MG63 (cell line): ENCODE measurements around the gene RHOG. TPM values are rescaled to one million over a fixed set of nuclear protein-coding genes. Genes with fewer than 3 reads are reported as not detected.
A peak's percentile ranks its signal among the peaks of the same experiment; 100 is the strongest.
"Not testable (repeated sequence)": the region's sequence is repeated elsewhere in the genome, so short reads cannot be mapped to it uniquely, and the experiment has no call there.

Experiments
- DNase-seq: peaks from one replicate; pipeline ENCODE4 v3.0.0-alpha.2; 2020
- H3K27me3 ChIP-seq: fragments of 250-450 bp; sonication (Bioruptor Pico); 2 replicates; pipeline ENCODE4 v1.5.1; 2020; ENCODE audit warnings: mild to moderate bottlenecking, moderate library complexity
- H3K36me3 ChIP-seq: fragments of 250-450 bp; sonication (Bioruptor Pico); 2 replicates; pipeline ENCODE4 v1.5.1; 2020; ENCODE audit warnings: mild to moderate bottlenecking, moderate library complexity
- H3K4me3 ChIP-seq: fragments of 250-450 bp; sonication (Bioruptor Pico); 2 replicates; pipeline ENCODE4 v1.5.1; 2020; ENCODE audit warnings: mild to moderate bottlenecking, moderate library complexity
- H3K9me3 ChIP-seq: fragments of 250-450 bp; sonication (Bioruptor Pico); 2 replicates; pipeline ENCODE4 v1.5.1; 2020; ENCODE audit warnings: mild to moderate bottlenecking, moderate library complexity
- total RNA-seq: library from RNA; depleted of rRNA; stranded (reverse); fragments of >200 nt; shearing (Covaris generic); gene quantifications from 2 replicates; pipeline ENCODE4 v1.2.3, GENCODE V29; 2014; ENCODE audit warnings: low replicate concordance

The RHOG gene
- total RNA-seq, 1 experiment from 2014 or later: 13.0 TPM

- Histone ChIP-seq H3K4me3 (no peak overlapping the region), H3K27me3 (no peaks in the 10 kb centered on the region), H3K9me3 (no peaks in the 10 kb centered on the region), H3K36me3 (no peaks in the 10 kb centered on the region)
- no peak for DNase-seq
Measured at GRCh38 chr11:3865388-3866193, 24.8 kb upstream of the RHOG start.

GRCh38 chr11:3861683-3862082 lies 20.9 kb upstream of the RHOG start:
- Histone ChIP-seq H3K27me3 (no peaks in the 10 kb centered on the region), H3K9me3 (no peaks in the 10 kb centered on the region), H3K36me3 (no peaks in the 10 kb centered on the region), H3K4me3 (no peak overlapping the region)
- no peak for DNase-seq

- not testable (repeated sequence) for DNase-seq, H3K27me3 ChIP-seq, H3K36me3 ChIP-seq, H3K9me3 ChIP-seq, H3K4me3 ChIP-seq
Measured at GRCh38 chr11:3860898-3861393, 20.2 kb upstream of the RHOG start.

- Histone ChIP-seq H3K4me3 (no peak overlapping the region), H3K36me3 (no peaks in the 10 kb centered on the region), H3K27me3 (no peaks in the 10 kb centered on the region), H3K9me3 (no peaks in the 10 kb centered on the region)
- DNase-seq: no peak
Measured at GRCh38 chr11:3860375-3860774, 19.6 kb upstream of the RHOG start.

GRCh38 chr11:3859373-3859881 lies 18.7 kb upstream of the RHOG start:
- H3K27me3 ChIP-seq: no peaks in the 10 kb centered on the region
- H3K36me3 ChIP-seq: no peaks in the 10 kb centered on the region
- no peak for DNase-seq
- H3K4me3 ChIP-seq: no peak overlapping the region
- H3K9me3 ChIP-seq: no peaks in the 10 kb centered on the region

- Histone ChIP-seq H3K9me3 (no peaks in the 10 kb centered on the region), H3K27me3 (no peaks in the 10 kb centered on the region), H3K36me3 (no peaks in the 10 kb centered on the region), H3K4me3 (no peak overlapping the region)
- DNase-seq: no peak
Measured at GRCh38 chr11:3857628-3858027, 16.9 kb upstream of the RHOG start.

GRCh38 chr11:3856856-3857553 lies 16.2 kb upstream of the RHOG start:
- no peaks in the 10 kb centered on the region for H3K27me3 ChIP-seq
- peak overlapping the region; percentile 88 for H3K4me3 ChIP-seq
- no peaks in the 10 kb centered on the region for H3K9me3 ChIP-seq
- no peaks in the 10 kb centered on the region for H3K36me3 ChIP-seq
- no peak for DNase-seq

- H3K36me3 ChIP-seq: no peaks in the 10 kb centered on the region
- H3K27me3 ChIP-seq: no peaks in the 10 kb centered on the region
- H3K4me3 ChIP-seq: peak overlapping the region; percentile 88
- DNase-seq: peak; percentile 34
- no peaks in the 10 kb centered on the region for H3K9me3 ChIP-seq
Measured at GRCh38 chr11:3855808-3856491, 15.2 kb upstream of the RHOG start.

GRCh38 chr11:3854977-3855807 lies 14.4 kb upstream of the RHOG start, which contains the start of gene STIM1:
Gene STIM1, plus strand, starts transcription at chr11:3855664. Its CDS starts 607 bp downstream, at chr11:3856271.
- DNase-seq: peak; percentile 85
- Histone ChIP-seq H3K9me3 (no peaks in the 10 kb centered on the region), H3K4me3 (peak within 1 kb of the TSS; percentile 88), H3K36me3 (no peaks in the 10 kb centered on the region), H3K27me3 (no peaks in the 10 kb centered on the region)

GRCh38 chr11:3854660-3854976 lies 13.9 kb upstream of the RHOG start:
- no peaks in the 10 kb centered on the region for H3K36me3 ChIP-seq
- no peak for DNase-seq
- H3K4me3 ChIP-seq: peak overlapping the region; percentile 88; the same call in 1 of the 2 replicates

GRCh38 chr11:3853899-3854659 lies 13.3 kb upstream of the RHOG start:
- Histone ChIP-seq H3K36me3 (no peaks in the 10 kb centered on the region), H3K9me3 (no peaks in the 10 kb centered on the region), H3K4me3 (no peak overlapping the region), H3K27me3 (no peaks in the 10 kb centered on the region)
- no peak for DNase-seq

More at GRCh38 chr11:3854660-3854976, 13.9 kb upstream of the RHOG start:
- no peaks in the 10 kb centered on the region for H3K27me3 ChIP-seq
- no peaks in the 10 kb centered on the region for H3K9me3 ChIP-seq

GRCh38 chr11:3853545-3853842 lies 12.7 kb upstream of the RHOG start:
- DNase-seq: no peak
- H3K27me3 ChIP-seq: no peaks in the 10 kb centered on the region
- H3K4me3 ChIP-seq: no peak overlapping the region
- H3K9me3 ChIP-seq: no peaks in the 10 kb centered on the region
- H3K36me3 ChIP-seq: no peaks in the 10 kb centered on the region

GRCh38 chr11:3849297-3849874 lies 8.6 kb upstream of the RHOG start:
- H3K27me3 ChIP-seq: no peaks in the 10 kb centered on the region
- H3K4me3 ChIP-seq: no peak overlapping the region
- no peaks in the 10 kb centered on the region for H3K9me3 ChIP-seq
- no peaks in the 10 kb centered on the region for H3K36me3 ChIP-seq
- DNase-seq: no peak

GRCh38 chr11:3845670-3846069 lies 4.9 kb upstream of the RHOG start:
- no peaks in the 10 kb centered on the region for H3K27me3 ChIP-seq
- no peaks in the 10 kb centered on the region for H3K9me3 ChIP-seq
- H3K36me3 ChIP-seq: no peaks in the 10 kb centered on the region
- no peak overlapping the region for H3K4me3 ChIP-seq
- no peak for DNase-seq

- no peak overlapping the region for H3K4me3 ChIP-seq
- no peaks in the 10 kb centered on the region for H3K9me3 ChIP-seq
- H3K27me3 ChIP-seq: no peaks in the 10 kb centered on the region
Measured at GRCh38 chr11:3845246-3845645, 4.5 kb upstream of the RHOG start.

More at GRCh38 chr11:3845246-3845645, 4.5 kb upstream of the RHOG start:
- DNase-seq: no peak
- no peaks in the 10 kb centered on the region for H3K36me3 ChIP-seq
